PFSK-1 (cell line): ENCODE results near the gene COX4I2.

Source experiments
- FOXP2 ChIP-seq: optimal IDR thresholded peaks from 2 replicates; pipeline ENCODE3; 2011; ENCODE audit warnings: borderline replicate concordance, control low read depth, inconsistent platforms; ENCODE audit not compliant: insufficient read depth; ENCODE audit errors: extremely low read length, extremely low read depth
- POLR2AphosphoS5 ChIP-seq: IDR thresholded peaks from 2 replicates; pipeline ENCODE4 v1.6.1; 2012; ENCODE audit warnings: low read depth, mild to moderate bottlenecking, control low read depth, low read length, moderate library complexity
- SIN3A ChIP-seq: IDR thresholded peaks from 2 replicates; pipeline ENCODE4 v1.6.1; 2012; ENCODE audit warnings: mild to moderate bottlenecking, low read length, moderate library complexity, borderline replicate concordance; ENCODE audit not compliant: insufficient read depth

DNA sequence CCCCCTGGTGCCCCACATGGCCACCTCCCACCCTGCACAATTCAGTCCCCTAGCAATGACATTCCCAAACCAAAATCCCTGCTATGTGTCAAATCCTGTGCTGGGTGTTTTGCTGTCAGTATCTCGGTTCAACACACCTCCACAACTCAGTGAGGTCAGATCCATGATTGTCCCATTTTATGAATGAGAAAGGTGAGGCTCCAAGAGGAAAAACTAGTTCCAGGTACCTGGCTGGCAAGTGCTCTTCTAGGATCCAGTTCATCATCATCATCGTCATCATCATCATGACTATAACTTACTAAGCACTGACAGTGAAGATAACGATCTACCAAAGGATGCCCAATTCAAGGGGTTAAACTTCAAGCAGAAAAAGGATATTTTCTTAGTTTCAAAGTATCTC, 17.5 kb upstream of the COX4I2 start:
- TF ChIP-seq SIN3A (no peak), POLR2AphosphoS5 (no peak), FOXP2 (no peak)
